Stimulated activated CD8-positive, alpha-beta memory T cell treated with anti-CD3 and anti-CD28 coated beads, Interleukin-7, amount 100 ng/mL, for 48 hours (primary cell): ENCODE measurements around the gene PTGR1.

Source experiments
- DNase-seq, 2 donors: peaks; one replicate each; pipeline ENCODE4 v3.0.0-alpha.2; 2020; ENCODE audit warnings: low read depth in 1 of 2; ENCODE audit errors: extremely low read depth in 1 of 2

PTGR1 gene

GRCh38 chr9:111542497-111543254 is 56.8 kb downstream of the PTGR1 start:
- no peak for DNase-seq

GRCh38 chr9:111533099-111533790 is 66.2 kb downstream of the PTGR1 start:
- no peak for DNase-seq

- DNase-seq, result no peak
Measured at GRCh38 chr9:111531716-111532115, 67.7 kb downstream of the PTGR1 start.

- no peak for DNase-seq
Measured at GRCh38 chr9:111529787-111530186, 69.7 kb downstream of the PTGR1 start.

DNA sequence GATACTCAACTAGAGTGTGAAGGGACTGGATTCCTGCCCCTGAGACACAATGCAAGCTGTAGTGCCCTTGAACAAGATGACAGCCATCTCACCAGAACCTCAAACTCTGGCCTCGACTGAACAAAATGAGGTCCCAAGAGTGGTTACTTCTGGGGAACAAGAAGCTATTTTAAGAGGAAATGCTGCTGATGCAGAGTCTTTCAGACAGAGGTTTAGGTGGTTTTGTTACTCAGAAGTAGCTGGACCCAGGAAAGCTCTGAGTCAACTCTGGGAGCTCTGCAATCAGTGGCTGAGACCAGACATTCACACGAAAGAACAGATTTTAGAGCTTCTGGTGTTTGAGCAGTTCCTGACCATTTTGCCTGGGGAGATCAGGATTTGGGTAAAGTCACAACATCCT is 72.1 kb downstream of the PTGR1 start:
- peak in 1 of 2 donors; percentile 8 for DNase-seq

GRCh38 chr9:111525056-111525977 is 74.1 kb downstream of the PTGR1 start, which contains the start of gene ZNF483:
ZNF483 (plus strand) TSS chr9:111525179; CDS start chr9:111527396, 2,217 bp downstream.
- DNase-seq, result peak; percentile 36

- DNase-seq, result no peak
Measured at GRCh38 chr9:111524731-111525055, 74.8 kb downstream of the PTGR1 start.

- no peak for DNase-seq
Measured at GRCh38 chr9:111516061-111516465, 83.4 kb downstream of the PTGR1 start.

- DNase-seq, result no peak
Measured at GRCh38 chr9:111514967-111515366, 84.5 kb downstream of the PTGR1 start.
